AG09319 (cell line): Measurements from ENCODE around the gene XYLT1.

Source experiments
- DNase-seq: peaks from one replicate; pipeline ENCODE4 v3.0.0-alpha.2; 2010; ENCODE audit warnings: low read depth; ENCODE audit errors: extremely low read depth
- CTCF ChIP-seq: IDR thresholded peaks from 2 replicates; pipeline ENCODE4 v1.5.1; 2011; ENCODE audit warnings: low read depth, mild to moderate bottlenecking, inconsistent platforms, low read length, moderate library complexity

Gene XYLT1

GRCh38 chr16:17362183-17362582 is 108.6 kb downstream of the XYLT1 start:
- DNase-seq: no peak
- TF ChIP-seq CTCF: no peak

- TF ChIP-seq CTCF: no peak
- DNase-seq: no peak
These were observed 110.1 kb downstream of the XYLT1 start for GRCh38 chr16:17360693-17361122.

GRCh38 chr16:17359788-17360390 is 110.9 kb downstream of the XYLT1 start:
- no peak for DNase-seq
- TF ChIP-seq CTCF: no peak

GRCh38 chr16:17358846-17359245 is 111.9 kb downstream of the XYLT1 start:
- TF ChIP-seq CTCF: no peak
- no peak for DNase-seq

GRCh38 chr16:17358355-17358754 is 112.4 kb downstream of the XYLT1 start:
- DNase-seq: no peak
- TF ChIP-seq CTCF: no peak

- no peak for TF ChIP-seq CTCF
- no peak for DNase-seq
These were observed 113.3 kb downstream of the XYLT1 start for GRCh38 chr16:17357307-17358062.

- no peak for TF ChIP-seq CTCF
These were observed 114.4 kb downstream of the XYLT1 start for GRCh38 chr16:17356243-17356933.

More at GRCh38 chr16:17356243-17356933, 114.4 kb downstream of the XYLT1 start:
- no peak for DNase-seq
